OCI-LY7 (cell line): Measurements from ENCODE around the gene OR10G7. TPM values are rescaled to one million over a fixed set of nuclear protein-coding genes. Genes with fewer than 3 reads are reported as not detected.

ENCODE experiments used
- BruUV-seq: library from RNA; stranded (reverse); fragments of 400-500 nt; replicated peaks from 2 replicates; lab custom pipeline; 2021; lab: Mats Ljungman, UMichigan
- CTCF ChIA-PET: fragments of 300-600 bp; sonication (Branson Sonifier 250); formaldehyde crosslinking; loops from one replicate; lab custom pipeline; 2022; ENCODE audit warnings: antibody characterized with exemption; ENCODE audit not compliant: unreplicated experiment; lab: Charles Lee
- POLR2A ChIA-PET: fragments of 300-600 bp; sonication (Branson Sonifier 250); formaldehyde crosslinking; loops from one replicate; lab custom pipeline; 2022; ENCODE audit warnings: antibody characterized with exemption; lab: Charles Lee
- DNase-seq: peaks from one replicate; pipeline ENCODE4 v3.0.0-alpha.2; 2015; ENCODE audit warnings: low spot score
- H2AFZ ChIP-seq: fragments of 200-600 bp; sonication (generic), shearing (Covaris generic); 2 replicates; pipeline ENCODE4 v1.6.1; 2014; ENCODE audit warnings: mild to moderate bottlenecking, antibody characterized with exemption, low read length, moderate library complexity
- H3K27ac ChIP-seq: fragments of 200-600 bp; sonication (generic); 2 replicates; pipeline ENCODE4 v1.5.1; 2014; ENCODE audit warnings: mixed run types, low read depth, mild to moderate bottlenecking, moderate library complexity, low read length, inconsistent platforms; ENCODE audit not compliant: poor library complexity, severe bottlenecking
- H3K36me3 ChIP-seq: fragments of 200-600 bp; sonication (generic); 2 replicates; pipeline ENCODE4 v1.6.1; 2014; ENCODE audit warnings: mild to moderate bottlenecking, antibody characterized with exemption, low read length, moderate library complexity, mixed read lengths; ENCODE audit not compliant: insufficient read depth
- H3K4me1 ChIP-seq: fragments of 200-600 bp; sonication (generic); 2 replicates; pipeline ENCODE4 v1.5.1; 2014; ENCODE audit warnings: mild to moderate bottlenecking, low read length; ENCODE audit not compliant: insufficient read depth, poor library complexity, severe bottlenecking
- H3K4me2 ChIP-seq: fragments of 200-600 bp; sonication (generic); 2 replicates; pipeline ENCODE4 v1.6.1; 2014; ENCODE audit warnings: mild to moderate bottlenecking, low read length
- H3K4me3 ChIP-seq: fragments of 200-600 bp; sonication (generic); 2 replicates; pipeline ENCODE4 v1.5.1; 2014; ENCODE audit warnings: mild to moderate bottlenecking, low read depth, low read length; ENCODE audit not compliant: poor library complexity, severe bottlenecking
- H3K79me2 ChIP-seq: fragments of 200-600 bp; sonication (generic); 2 replicates; pipeline ENCODE4 v1.6.1; 2016; ENCODE audit warnings: low read depth, mild to moderate bottlenecking, low read length, moderate library complexity, mixed read lengths; ENCODE audit not compliant: insufficient read depth
- H3K9me2 ChIP-seq: fragments of 200-600 bp; sonication (generic); 2 replicates; pipeline ENCODE4 v1.6.1; 2016; ENCODE audit warnings: mild to moderate bottlenecking, low read length, mixed read lengths; ENCODE audit not compliant: insufficient read depth
- H3K9me3 ChIP-seq: fragments of 200-600 bp; sonication (generic); 2 replicates; pipeline ENCODE4 v1.6.1; 2014; ENCODE audit warnings: mild to moderate bottlenecking, mixed run types, low read length, mixed read lengths
- H4K20me1 ChIP-seq: fragments of 200-600 bp; sonication (generic); 2 replicates; pipeline ENCODE4 v1.6.1; 2014; ENCODE audit warnings: mild to moderate bottlenecking, antibody characterized with exemption, low read length, moderate library complexity, mixed read lengths; ENCODE audit not compliant: insufficient read depth
- CTCF ChIP-seq: fragments of 200-600 bp; sonication (generic); conservative IDR thresholded peaks from 2 replicates; pipeline ENCODE4 v1.5.1; 2014; ENCODE audit warnings: mild to moderate bottlenecking, antibody characterized with exemption, low read length, moderate library complexity, mixed read lengths
- EZH2phosphoT487 ChIP-seq: fragments of 200-600 bp; sonication (generic); IDR thresholded peaks from 2 replicates; pipeline ENCODE4 v1.6.1; 2018; ENCODE audit warnings: low read depth, borderline replicate concordance, mild to moderate bottlenecking, mixed run types, antibody characterized with exemption, low read length, moderate library complexity, mixed read lengths
- intact Hi-C: fragments of 100-400 bp; cut with micrococcal nuclease; formaldehyde crosslinking; loops from one replicate; pipeline ENCODE4 v1.10.0; 2022; ENCODE audit not compliant: unreplicated experiment
- total RNA-seq, 2 experiments: library from RNA; depleted of rRNA in 1 of 2; stranded (reverse); fragments of >200 nt in 1 of 2; shearing (Covaris generic) in 1 of 2; gene quantifications; 2 replicates each; pipeline ENCODE4 v1.2.3, GENCODE V29; 2014 to 2022

Gene OR10G7
- total RNA-seq, 2 experiments from 2014 or later = not detected

DNA sequence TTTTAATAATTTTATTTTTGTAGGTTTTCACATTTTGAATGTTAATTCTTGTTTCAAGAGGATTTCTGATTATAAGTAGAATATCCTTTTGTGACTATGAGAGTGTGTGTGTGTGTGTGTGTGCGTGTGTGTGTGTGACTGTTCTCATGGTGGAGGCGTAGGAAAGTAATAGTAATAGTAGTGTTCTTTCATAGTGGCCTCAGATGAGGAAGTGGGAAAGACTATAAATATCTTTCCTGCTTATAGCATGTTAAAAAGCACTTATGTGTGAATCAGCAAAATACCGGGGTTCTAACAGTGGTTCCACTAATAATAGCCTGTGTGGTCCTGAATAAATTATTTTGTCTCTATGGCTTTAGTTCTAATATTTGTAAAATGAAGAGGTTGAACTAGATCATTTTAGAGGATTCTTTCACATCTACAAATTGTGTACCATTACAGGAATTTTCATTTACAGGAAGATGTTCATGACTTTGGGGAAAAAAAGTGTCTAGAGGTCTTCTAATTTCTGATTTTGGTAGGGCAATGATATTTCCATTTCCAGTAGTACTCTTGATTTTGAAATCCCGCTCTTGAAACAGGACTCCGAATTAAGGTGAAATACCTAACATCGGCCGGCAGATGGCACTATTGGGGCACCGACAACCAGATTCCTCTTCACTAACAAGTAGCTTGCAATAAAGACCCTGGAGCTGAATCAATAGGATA, 29.9 kb upstream of the OR10G7 start:
- TF ChIP-seq CTCF (peak; percentile 95), EZH2phosphoT487 (no peak)
- no TSS peak for BruUV-seq
- ChIA-PET POLR2A (interaction anchor here (0.6 to 0.9 kb wide), 5 partner anchors 17 to 245 kb away, joined by 3 to 4 read pairs (median 3); no protein-coding TSS in a partner anchor), CTCF (interaction anchor here (0.9 to 1.0 kb wide), 3 partner anchors 39 to 514 kb away, joined by 3 to 5 read pairs (median 5); no protein-coding TSS in a partner anchor)
- H3K27ac ChIP-seq = peak overlapping the region; percentile 6
- H3K4me3 ChIP-seq = peak overlapping the region; percentile 28
- H3K9me2 ChIP-seq = no peaks in the 10 kb centered on the region
- H3K4me1 ChIP-seq = peaks cover 21% of the 10 kb centered on the region
- peak; percentile 69 for DNase-seq
- peak overlapping the region; percentile 55 for H3K4me2 ChIP-seq
- no peaks in the 10 kb centered on the region for H3K79me2 ChIP-seq
- H2AFZ ChIP-seq = peak overlapping the region; percentile 47; the same call in 1 of the 2 replicates
- no peaks in the 10 kb centered on the region for H3K36me3 ChIP-seq
- intact Hi-C loops = loop anchor here (1.0 to 5.0 kb wide), 5 partner anchors 124 to 516 kb away; partner anchors contain the start of gene ZNF202
- no peaks in the 10 kb centered on the region for H4K20me1 ChIP-seq
- H3K9me3 ChIP-seq = no peaks in the 10 kb centered on the region

DNA sequence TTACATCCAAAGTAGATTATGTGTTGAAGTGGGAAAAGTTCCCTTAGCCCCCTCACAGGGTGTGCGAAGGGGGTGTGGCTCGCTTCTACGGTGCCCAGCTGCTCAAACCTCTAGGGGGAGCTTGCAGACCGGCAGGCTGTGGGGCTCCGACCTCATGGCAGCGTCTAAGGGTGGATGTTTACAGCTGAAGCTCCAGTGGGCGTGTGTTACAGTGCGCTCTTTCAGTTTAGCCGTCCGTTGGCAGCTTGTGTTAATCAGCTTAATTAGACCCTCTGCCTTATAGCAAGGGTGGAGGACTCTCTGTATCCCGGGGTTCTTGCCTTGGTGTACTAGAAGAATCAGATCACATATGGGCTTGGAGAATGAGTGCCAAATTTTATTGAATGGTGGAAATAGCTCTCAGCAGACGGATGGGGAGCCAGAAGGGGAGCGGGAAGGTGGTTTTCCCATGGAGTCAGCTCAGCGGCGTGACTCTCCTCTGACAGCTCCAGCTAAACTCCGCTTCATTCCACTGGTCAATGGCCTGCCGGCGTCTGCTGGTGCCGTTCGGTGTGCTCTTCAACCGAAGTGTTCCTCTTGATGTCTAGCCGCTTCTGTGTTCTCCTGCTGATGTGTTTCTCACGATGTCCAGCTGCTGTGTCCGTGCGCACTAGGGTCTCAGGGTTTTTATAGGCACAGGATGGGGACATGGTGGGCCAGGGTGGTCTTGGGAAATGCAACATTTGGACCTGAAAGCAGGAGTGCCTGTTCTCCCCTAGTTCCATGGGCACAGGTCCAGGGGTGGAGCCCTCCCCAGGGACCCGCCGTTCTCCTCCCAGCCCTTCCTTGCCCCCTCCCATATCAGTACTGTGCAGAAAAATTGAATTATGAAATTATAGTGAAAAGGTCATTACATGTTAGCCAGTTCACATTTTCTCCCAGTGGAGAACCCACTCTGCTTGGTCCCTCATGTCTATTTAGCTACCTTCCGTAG, 28.6 kb upstream of the OR10G7 start:
- TF ChIP-seq CTCF (peak; percentile 81), EZH2phosphoT487 (no peak)
- Histone ChIP-seq H3K27ac (no peak overlapping the region), H3K36me3 (no peaks in the 10 kb centered on the region), H3K9me3 (no peaks in the 10 kb centered on the region), H3K9me2 (no peaks in the 10 kb centered on the region), H3K79me2 (no peaks in the 10 kb centered on the region), H3K4me1 (peaks cover 21% of the 10 kb centered on the region), H3K4me2 (peak overlapping the region; percentile 54), H4K20me1 (no peaks in the 10 kb centered on the region), H2AFZ (peak overlapping the region; percentile 73; the same call in 1 of the 2 replicates), H3K4me3 (no peak overlapping the region)
- intact Hi-C loops = loop anchor here (2.0 to 5.0 kb wide), 3 partner anchors 329 to 518 kb away; partner anchors contain the start of gene ZNF202
- BruUV-seq = no TSS peak
- DNase-seq = peak; percentile 72
- ChIA-PET POLR2A (interaction anchor here (0.6 to 1.5 kb wide), 5 partner anchors 13 to 212 kb away, joined by 3 to 5 read pairs (median 3); partner anchors contain the start of gene OR10G7), CTCF (interaction anchor here (0.8 kb wide), 1 partner anchor 125 kb away, joined by 4 read pairs; no protein-coding TSS in a partner anchor)
